LNCaP clone FGC (cell line): Measurements from ENCODE around the gene USP46.

ENCODE experiments used
- DNase-seq: peaks from one replicate; pipeline ENCODE4 v3.0.0-alpha.2; 2011; ENCODE audit warnings: low read depth
- H3K4me3 ChIP-seq: 2 replicates; pipeline ENCODE4 v1.5.1; 2011; ENCODE audit warnings: mild to moderate bottlenecking, low read depth, low read length, control low read depth
- CTCF ChIP-seq: IDR thresholded peaks from 2 replicates; pipeline ENCODE4 v1.5.1; 2012; ENCODE audit warnings: mild to moderate bottlenecking; ENCODE audit not compliant: control insufficient read depth, insufficient read depth; ENCODE audit errors: extremely low read depth

The USP46 gene

GRCh38 chr4:52657618-52658501 lies 1.2 kb downstream of the USP46 start:
- no peak for TF ChIP-seq CTCF
- H3K4me3 ChIP-seq = peak overlapping the region; percentile 68
- no peak for DNase-seq

- no peak overlapping the region for H3K4me3 ChIP-seq
- no peak for TF ChIP-seq CTCF
- DNase-seq = no peak
Observed at GRCh38 chr4:52657292-52657617, 1.8 kb downstream of the USP46 start.

- no peak overlapping the region for H3K4me3 ChIP-seq
- TF ChIP-seq CTCF = no peak
- peak; percentile 33 for DNase-seq
Observed at GRCh38 chr4:52655506-52655905, 3.6 kb downstream of the USP46 start.

- no peak for DNase-seq
- TF ChIP-seq CTCF = no peak
- no peak overlapping the region for H3K4me3 ChIP-seq
Observed at GRCh38 chr4:52651996-52652672, 7.0 kb downstream of the USP46 start.

- TF ChIP-seq CTCF = no peak
- DNase-seq = no peak
- no peak overlapping the region for H3K4me3 ChIP-seq
Observed at GRCh38 chr4:52648836-52649235, 10.3 kb downstream of the USP46 start.

- no peak for DNase-seq
- TF ChIP-seq CTCF = no peak
- no peak overlapping the region for H3K4me3 ChIP-seq
Observed at GRCh38 chr4:52646741-52647140, 12.4 kb downstream of the USP46 start.
